Prostate gland (tissue), 2 donors: ENCODE measurements around the gene P4HTM. TPM values are rescaled to one million over a fixed set of nuclear protein-coding genes. Genes with fewer than 3 reads are reported as not detected.
A peak's percentile ranks its signal among the peaks of the same experiment; 100 is the strongest.

ENCODE experiments used
- DNase-seq: peaks from one replicate; pipeline ENCODE4 v3.0.0-alpha.2; 2019; ENCODE audit warnings: low spot score
- H3K27ac ChIP-seq, 2 donors: fragments of 200-600 bp; sonication (generic); 2 replicates each; pipeline ENCODE4 v1.5.1; 2017 to 2019
- H3K27me3 ChIP-seq: fragments of 200-600 bp; sonication (generic); replicated peaks from 2 replicates; pipeline ENCODE4 v1.5.1; 2019; ENCODE audit not compliant: insufficient read depth
- H3K36me3 ChIP-seq, 2 donors: fragments of 200-600 bp; sonication (generic); 1 replicate in 1 of 2; 2 replicates in 1 of 2; pipeline versions ENCODE4 v1.5.1 to v1.8.1; 2017 to 2019
- H3K4me1 ChIP-seq: fragments of 200-600 bp; sonication (generic); replicated peaks from 2 replicates; pipeline ENCODE4 v1.5.1; 2019
- H3K4me3 ChIP-seq, 2 donors: fragments of 200-600 bp; sonication (generic); 2 replicates each; pipeline ENCODE4 v1.5.1; 2017 to 2019
- H3K9me3 ChIP-seq: fragments of 200-600 bp; sonication (generic); 2 replicates; pipeline ENCODE4 v1.5.1; 2017
- POLR2A ChIP-seq: fragments of 450-650 bp; IDR thresholded peaks from one replicate; pipeline ENCODE4 v1.6.1; 2016; ENCODE audit warnings: antibody characterized with exemption, mild to moderate bottlenecking
- POLR2AphosphoS5 ChIP-seq: sonication (generic); formaldehyde crosslinking; IDR thresholded peaks from one replicate; pipeline ENCODE4 v1.6.1; 2017; ENCODE audit warnings: antibody characterized with exemption
- WGBS: methylation state at CpG from one replicate; pipeline ENCODE4 v1.1.5; 2018; 5-methylcytosine and 5-hydroxymethylcytosine counted together
- intact Hi-C: fragments of 100-400 bp; cut with DNase I; formaldehyde crosslinking; loops from one replicate; pipeline ENCODE4 v1.14.2; 2022
- total RNA-seq, 2 donors: library from RNA; depleted of rRNA; stranded (reverse); fragments of >200 nt; gene quantifications; one replicate each; pipeline ENCODE4 v1.1.0, GENCODE V29; 2016
- TF ChIP-seq, protein P1 (sequence below), 4 experiments: fragments of 200-600 bp in 2 of 4; fragments of 450-650 bp in 2 of 4; sonication (generic) in 2 of 4; IDR thresholded peaks; 1 replicate in 3 of 4; 2 replicates in 1 of 4; pipeline ENCODE4 v1.5.1; 2016 to 2019; ENCODE audit warnings: antibody characterized with exemption in 4 of 4, mild to moderate bottlenecking in 2 of 4, moderate library complexity in 2 of 4

Gene P4HTM
- total RNA-seq, 2 donors from 2014 or later: 56.0 to 101 TPM

DNA sequence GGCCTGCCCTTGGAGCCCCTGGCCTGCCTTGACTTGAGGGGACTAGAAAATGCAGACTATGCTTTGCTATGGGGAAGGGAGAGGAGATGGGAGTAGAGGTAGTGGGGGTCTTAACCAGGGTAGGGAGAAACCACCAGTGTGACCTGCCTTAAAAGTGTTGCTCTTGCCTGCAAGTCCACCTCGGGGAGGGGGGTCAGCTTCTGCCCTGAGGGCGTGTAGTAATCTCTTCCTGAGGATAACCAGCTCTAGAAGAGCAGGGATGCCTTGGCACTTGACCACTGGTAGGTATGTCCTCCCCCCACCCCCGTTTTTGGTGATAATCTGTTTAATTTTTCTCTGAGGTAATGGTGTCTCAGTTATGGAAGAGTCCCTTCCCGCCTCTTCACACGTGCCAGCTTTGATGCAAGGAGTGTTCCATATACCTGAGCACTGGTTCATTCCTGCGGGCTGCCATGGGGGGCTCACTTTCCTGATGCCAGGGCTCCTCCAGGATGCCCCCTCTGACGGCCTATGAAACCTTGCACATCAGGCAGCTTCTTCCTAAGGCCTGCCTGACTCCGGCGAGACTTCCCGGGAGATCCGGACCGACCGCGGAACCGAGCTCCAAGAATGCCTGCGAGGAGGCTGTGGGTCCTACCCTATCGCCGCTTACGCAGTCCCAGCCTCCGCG lies 780 bp upstream of the P4HTM start:
- H3K27ac ChIP-seq: peak overlapping the region; percentile 85 to 88
- intact Hi-C loops: loop anchor here (10.0 kb wide), 1 partner anchor 106 kb away; the partner anchor contains the start of gene QRICH1
- peak overlapping the region; percentile 74 to 75 for H3K4me3 ChIP-seq
- H3K9me3 ChIP-seq: no peaks in the 10 kb centered on the region
- H3K4me1 ChIP-seq: peaks cover 3% of the 10 kb centered on the region
- 2% methylated on average over 21 of the region's 21 CpGs for WGBS
- no peaks in the 10 kb centered on the region for H3K36me3 ChIP-seq
- no peaks in the 10 kb centered on the region for H3K27me3 ChIP-seq
- DNase-seq: no peak
- TF ChIP-seq POLR2AphosphoS5: no peak
- no peak for TF ChIP-seq POLR2A
- TF ChIP-seq, protein P1, sequence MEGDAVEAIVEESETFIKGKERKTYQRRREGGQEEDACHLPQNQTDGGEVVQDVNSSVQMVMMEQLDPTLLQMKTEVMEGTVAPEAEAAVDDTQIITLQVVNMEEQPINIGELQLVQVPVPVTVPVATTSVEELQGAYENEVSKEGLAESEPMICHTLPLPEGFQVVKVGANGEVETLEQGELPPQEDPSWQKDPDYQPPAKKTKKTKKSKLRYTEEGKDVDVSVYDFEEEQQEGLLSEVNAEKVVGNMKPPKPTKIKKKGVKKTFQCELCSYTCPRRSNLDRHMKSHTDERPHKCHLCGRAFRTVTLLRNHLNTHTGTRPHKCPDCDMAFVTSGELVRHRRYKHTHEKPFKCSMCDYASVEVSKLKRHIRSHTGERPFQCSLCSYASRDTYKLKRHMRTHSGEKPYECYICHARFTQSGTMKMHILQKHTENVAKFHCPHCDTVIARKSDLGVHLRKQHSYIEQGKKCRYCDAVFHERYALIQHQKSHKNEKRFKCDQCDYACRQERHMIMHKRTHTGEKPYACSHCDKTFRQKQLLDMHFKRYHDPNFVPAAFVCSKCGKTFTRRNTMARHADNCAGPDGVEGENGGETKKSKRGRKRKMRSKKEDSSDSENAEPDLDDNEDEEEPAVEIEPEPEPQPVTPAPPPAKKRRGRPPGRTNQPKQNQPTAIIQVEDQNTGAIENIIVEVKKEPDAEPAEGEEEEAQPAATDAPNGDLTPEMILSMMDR (IDR thresholded peaks at IDR 0.05): no peak

DNA sequence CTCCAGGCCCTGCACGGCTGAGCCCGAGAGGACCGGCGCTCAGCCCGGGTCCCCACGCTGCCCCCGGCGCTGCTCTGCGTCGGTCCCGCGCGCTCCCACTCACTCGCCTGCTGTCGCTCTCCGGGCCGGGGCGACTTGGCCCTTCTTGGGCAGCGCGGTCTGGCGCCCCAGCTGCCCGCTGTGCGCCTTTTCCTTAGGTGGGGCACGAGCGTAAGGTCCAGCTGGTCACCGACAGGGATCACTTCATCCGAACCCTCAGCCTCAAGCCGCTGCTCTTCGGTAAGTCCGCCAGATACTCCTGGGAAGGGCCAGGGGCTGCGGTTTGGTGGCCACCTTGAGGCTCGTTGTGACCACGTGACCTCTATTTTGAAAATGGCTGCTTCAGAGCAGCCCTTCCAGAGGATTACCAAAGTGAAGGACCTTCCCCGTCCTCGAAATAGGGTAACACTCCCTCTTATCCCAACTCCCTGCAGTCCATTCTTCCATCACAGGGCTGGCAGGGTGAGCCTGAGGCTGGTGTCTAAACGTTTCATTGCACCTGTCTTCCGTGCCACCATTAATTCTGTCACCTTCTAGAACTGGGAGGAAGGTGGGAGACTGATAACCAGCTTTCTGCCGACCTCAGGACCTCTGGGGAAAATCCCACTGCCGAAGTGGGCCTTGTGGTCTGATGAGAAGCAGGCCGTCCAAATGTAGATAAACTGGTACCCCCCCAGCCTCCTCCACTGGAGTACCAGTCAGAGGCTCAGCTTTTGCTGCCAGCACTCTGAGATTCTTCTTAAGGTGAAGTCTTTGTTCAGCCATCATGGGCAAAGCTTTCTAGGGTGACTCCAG lies 812 bp downstream of the P4HTM start:
- 4% methylated on average over 39 of the region's 40 CpGs for WGBS
- H3K36me3 ChIP-seq: no peaks in the 10 kb centered on the region
- no peaks in the 10 kb centered on the region for H3K27me3 ChIP-seq
- H3K27ac ChIP-seq: peak overlapping the region; percentile 85 to 88
- no peak for DNase-seq
- H3K9me3 ChIP-seq: no peaks in the 10 kb centered on the region
- H3K4me3 ChIP-seq: peak overlapping the region; percentile 74 to 75
- TF ChIP-seq, protein P1 (IDR thresholded peaks at IDR 0.05): no peak
- TF ChIP-seq POLR2AphosphoS5: peak; percentile 6
- intact Hi-C loops: loop anchor here (2.0 kb wide), 1 partner anchor 16 kb away; the partner anchor contains the start of gene WDR6
- H3K4me1 ChIP-seq: peaks cover 3% of the 10 kb centered on the region

DNA sequence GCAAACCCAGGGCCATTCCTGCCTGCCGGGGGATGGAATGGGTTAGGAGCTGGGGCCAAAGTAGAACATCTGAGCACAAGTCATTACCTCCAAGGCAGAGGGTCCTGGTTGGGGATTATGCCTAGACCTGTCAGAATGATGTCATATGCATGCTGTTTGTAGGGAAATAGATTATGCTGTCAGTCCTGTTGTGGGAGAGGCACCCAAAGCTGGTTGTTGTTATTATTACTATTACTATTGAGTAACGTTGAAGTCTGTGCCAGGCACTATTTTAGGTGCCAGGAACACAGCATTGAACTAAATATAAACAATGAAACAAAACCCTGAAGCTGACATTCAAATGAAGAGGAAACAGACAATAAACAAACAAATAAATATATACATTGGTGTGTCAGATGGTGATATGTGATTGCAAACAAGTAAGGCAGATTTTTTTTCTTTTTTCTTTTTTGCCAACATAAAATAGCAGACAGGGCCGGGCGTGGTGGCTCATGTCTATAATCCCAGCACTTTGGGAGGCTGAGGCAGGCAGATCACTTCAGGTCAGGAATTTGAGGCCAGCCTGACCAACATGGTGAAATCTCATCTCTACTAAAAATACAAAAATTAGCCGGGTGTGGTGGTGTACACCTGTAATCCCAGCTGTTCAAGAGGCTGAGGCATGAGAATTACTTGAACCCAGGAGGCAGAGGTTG lies 2.0 kb downstream of the P4HTM start:
- no peak for DNase-seq
- intact Hi-C loops: loop anchor here (2.0 kb wide), 1 partner anchor 15 kb away; the partner anchor contains the start of gene WDR6
- no peaks in the 10 kb centered on the region for H3K9me3 ChIP-seq
- H3K27ac ChIP-seq: no peak overlapping the region
- H3K4me1 ChIP-seq: peaks cover 3% of the 10 kb centered on the region
- 73% methylated on average over 5 of the region's 5 CpGs for WGBS
- no peak for TF ChIP-seq POLR2A
- TF ChIP-seq POLR2AphosphoS5: no peak
- TF ChIP-seq, protein P1 (IDR thresholded peaks at IDR 0.05): no peak
- peak overlapping the region in 1 of 2 donors; percentile 74 for H3K4me3 ChIP-seq
- H3K36me3 ChIP-seq: no peaks in the 10 kb centered on the region
- no peaks in the 10 kb centered on the region for H3K27me3 ChIP-seq

DNA sequence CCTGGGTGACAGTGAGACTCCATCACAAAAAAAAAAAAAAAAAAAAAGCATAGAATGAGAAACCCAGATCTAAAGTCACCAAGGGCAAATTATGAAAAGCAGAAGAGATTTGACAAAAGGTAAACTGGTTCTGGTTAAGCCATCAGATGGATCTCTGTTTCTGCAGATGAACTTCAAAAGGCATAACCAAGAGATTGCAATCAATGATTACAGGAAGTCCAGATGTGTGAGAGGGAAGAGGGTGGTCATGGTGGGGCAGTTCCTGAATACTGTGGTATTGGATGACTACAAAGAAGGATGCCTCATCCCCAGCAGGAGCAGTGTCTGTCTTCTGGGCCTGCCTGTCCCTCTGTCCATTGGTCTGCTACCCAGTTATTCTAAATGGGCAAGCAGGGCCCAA lies 3.8 kb downstream of the P4HTM start:
- peaks cover 3% of the 10 kb centered on the region for H3K4me1 ChIP-seq
- intact Hi-C loops: no loop called here
- H3K4me3 ChIP-seq: no peak overlapping the region
- H3K36me3 ChIP-seq: no peaks in the 10 kb centered on the region
- DNase-seq: no peak
- TF ChIP-seq POLR2AphosphoS5: no peak
- no peaks in the 10 kb centered on the region for H3K9me3 ChIP-seq
- no peaks in the 10 kb centered on the region for H3K27me3 ChIP-seq
- H3K27ac ChIP-seq: no peak overlapping the region

DNA sequence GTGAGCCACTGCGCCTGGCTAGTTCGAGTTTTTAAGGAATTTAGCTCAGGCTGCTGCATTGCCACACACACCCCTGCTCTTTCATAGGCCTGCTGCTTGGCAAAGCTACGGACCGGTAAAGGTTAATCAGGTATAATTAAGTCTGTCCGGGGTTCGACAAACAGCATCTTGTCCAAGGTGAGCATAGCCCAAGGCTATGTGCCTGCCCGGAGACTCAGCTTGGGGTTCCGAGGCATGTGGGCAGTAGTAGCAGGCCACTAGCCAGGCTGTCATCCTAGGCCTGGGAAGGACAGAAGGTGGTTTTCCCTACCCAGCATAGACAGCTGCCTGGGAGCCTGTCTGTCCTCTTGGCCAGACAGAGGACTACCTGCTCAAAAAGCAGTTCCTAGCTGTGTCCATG lies 6.6 kb downstream of the P4HTM start:
- DNase-seq: no peak
- no peaks in the 10 kb centered on the region for H3K4me1 ChIP-seq
- no peaks in the 10 kb centered on the region for H3K27me3 ChIP-seq
- no peak overlapping the region for H3K4me3 ChIP-seq
- TF ChIP-seq POLR2A: no peak
- TF ChIP-seq, protein P1 (IDR thresholded peaks at IDR 0.05): no peak
- no peak for TF ChIP-seq POLR2AphosphoS5
- H3K36me3 ChIP-seq: no peaks in the 10 kb centered on the region
- H3K27ac ChIP-seq: no peak overlapping the region
- intact Hi-C loops: no loop called here
- H3K9me3 ChIP-seq: no peaks in the 10 kb centered on the region
- WGBS: 92% methylated on average over 8 of the region's 8 CpGs
